22Rv1 (cell line): ENCODE results near the gene TUBB2B.

Experiments
- H3K27ac ChIP-seq: fragments of 450-650 bp; 2 replicates; pipeline ENCODE4 v1.5.1; 2017
- ZFX ChIP-seq: fragments of 450-650 bp; IDR thresholded peaks from 2 replicates; pipeline ENCODE4 v1.6.1; 2017; ENCODE audit warnings: antibody characterized with exemption, borderline replicate concordance
- TF ChIP-seq, protein P1 (sequence below): fragments of 450-650 bp; IDR thresholded peaks from 2 replicates; pipeline ENCODE4 v1.5.1; 2017; ENCODE audit warnings: mild to moderate bottlenecking

TUBB2B gene

DNA sequence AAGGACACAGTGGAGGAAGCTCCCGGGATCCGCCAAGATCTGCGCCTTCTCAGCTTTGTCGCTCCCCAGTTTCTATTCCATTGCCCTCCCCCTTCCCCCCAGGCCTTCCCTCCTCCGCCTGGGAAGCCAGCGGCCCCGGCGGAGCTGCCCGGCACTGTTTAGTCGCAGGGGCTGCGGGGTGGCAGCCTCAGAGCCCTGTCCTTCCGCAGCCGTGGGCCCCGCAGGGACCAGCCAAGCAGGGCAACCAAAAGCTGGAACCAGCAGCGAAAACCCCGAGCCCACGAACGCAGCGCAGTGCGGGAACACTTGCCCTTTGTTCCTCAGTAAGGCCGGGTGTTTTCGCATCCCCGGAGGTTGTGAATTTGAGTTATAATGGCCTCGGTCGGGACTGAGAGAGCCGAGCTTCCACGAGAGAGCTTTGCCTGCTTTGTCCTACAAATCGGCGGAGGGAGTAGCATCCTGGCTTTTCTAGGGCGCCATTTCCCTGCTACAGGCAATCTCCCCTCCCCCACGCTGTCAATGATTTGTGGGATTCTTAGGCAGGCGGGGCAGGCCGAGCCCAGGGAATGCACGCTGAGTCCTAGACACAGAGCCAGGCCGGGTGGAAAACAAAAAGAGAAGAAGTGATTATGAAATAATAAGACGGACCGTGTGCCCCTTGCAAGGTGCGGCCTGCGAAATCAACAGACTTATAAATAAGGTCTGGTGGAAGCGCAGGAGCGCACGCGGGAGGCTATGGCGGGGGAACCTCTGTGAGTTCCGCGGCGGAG, 4.0 kb upstream of the TUBB2B start:
- no peak for TF ChIP-seq ZFX
- TF ChIP-seq, protein P1, sequence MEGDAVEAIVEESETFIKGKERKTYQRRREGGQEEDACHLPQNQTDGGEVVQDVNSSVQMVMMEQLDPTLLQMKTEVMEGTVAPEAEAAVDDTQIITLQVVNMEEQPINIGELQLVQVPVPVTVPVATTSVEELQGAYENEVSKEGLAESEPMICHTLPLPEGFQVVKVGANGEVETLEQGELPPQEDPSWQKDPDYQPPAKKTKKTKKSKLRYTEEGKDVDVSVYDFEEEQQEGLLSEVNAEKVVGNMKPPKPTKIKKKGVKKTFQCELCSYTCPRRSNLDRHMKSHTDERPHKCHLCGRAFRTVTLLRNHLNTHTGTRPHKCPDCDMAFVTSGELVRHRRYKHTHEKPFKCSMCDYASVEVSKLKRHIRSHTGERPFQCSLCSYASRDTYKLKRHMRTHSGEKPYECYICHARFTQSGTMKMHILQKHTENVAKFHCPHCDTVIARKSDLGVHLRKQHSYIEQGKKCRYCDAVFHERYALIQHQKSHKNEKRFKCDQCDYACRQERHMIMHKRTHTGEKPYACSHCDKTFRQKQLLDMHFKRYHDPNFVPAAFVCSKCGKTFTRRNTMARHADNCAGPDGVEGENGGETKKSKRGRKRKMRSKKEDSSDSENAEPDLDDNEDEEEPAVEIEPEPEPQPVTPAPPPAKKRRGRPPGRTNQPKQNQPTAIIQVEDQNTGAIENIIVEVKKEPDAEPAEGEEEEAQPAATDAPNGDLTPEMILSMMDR: no peak
- peak overlapping the region; percentile 46; the same call in 1 of the 2 replicates for H3K27ac ChIP-seq

DNA sequence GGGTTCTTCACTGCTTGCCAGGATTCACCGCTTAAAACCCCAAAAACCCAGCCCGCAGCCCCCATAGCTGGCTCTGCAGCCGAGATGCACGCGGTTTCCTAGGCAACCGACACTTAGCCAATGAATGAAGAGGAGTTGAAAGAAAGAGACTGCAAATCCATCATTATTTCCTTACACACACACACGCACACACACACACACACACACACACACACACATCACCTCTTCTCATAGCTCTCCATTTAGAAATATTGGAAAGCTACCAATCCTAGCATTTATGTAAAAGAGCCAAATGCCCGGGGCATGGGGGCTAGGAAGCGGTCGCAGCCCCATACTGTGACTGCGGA, 3.4 kb upstream of the TUBB2B start:
- peak overlapping the region; percentile 46; the same call in 1 of the 2 replicates for H3K27ac ChIP-seq
- TF ChIP-seq, protein P1: no peak
- TF ChIP-seq ZFX: no peak

DNA sequence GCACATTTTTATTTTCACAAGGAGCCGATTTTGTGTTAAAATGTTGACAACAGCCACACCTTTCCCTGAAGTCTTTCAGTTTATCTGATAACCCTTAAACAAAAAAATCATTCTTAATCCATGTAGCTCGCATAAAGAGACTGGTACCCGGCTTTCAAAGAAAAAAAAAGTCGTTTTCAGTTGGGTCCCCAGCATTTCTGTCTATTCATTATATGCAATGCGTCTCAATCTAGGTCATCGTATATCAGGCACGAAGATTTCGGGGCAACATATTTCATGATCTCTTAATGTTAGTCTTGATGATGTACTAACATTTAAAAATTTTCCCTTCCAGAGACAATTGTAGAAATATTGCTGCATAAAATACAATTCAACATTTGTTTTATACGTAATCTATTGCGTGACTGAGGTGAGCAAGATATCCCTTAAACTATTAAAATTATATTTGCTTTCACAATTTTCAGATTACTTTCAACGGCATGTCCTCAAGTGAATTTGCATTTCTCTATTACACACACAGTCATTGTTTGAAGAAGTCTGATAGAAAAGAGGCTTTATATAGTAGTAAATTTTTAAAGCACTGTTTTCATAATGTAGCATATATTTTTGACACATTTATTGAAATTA, 2.9 kb upstream of the TUBB2B start:
- TF ChIP-seq, protein P1: no peak
- TF ChIP-seq ZFX: no peak
- H3K27ac ChIP-seq: no peak overlapping the region

DNA sequence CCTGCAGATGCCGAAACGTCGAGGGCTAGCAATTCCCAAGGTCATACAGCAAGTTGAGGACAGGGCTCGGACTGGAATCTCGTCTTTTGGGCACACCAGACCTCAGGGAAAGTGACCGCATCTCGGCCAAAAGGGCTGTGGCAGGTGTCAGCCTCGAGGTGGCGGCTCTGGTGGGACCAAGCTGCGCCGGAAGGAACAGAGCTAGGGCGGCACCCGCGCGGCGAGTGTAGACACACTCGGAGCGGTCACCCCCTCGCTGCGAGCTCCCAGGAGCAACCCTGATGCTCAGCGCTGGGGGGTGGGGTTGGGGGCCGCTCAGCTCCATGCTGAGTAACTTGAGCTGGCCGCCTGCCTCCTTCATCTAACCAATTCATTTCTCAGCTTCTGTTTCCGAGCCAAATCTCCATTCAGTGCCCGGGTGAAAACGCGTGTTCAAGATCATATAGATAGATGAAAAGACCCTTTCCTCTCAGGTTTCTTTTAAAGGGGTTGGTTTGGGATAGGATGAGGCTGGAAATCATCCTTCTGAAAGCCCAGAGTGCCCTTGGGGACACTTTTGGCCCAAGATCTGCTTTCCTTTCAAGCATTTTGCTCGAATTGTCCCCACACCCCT, 2.2 kb upstream of the TUBB2B start:
- TF ChIP-seq, protein P1: peak; percentile 22; the same call in 1 of the 2 replicates
- TF ChIP-seq ZFX: no peak
- no peak overlapping the region for H3K27ac ChIP-seq

DNA sequence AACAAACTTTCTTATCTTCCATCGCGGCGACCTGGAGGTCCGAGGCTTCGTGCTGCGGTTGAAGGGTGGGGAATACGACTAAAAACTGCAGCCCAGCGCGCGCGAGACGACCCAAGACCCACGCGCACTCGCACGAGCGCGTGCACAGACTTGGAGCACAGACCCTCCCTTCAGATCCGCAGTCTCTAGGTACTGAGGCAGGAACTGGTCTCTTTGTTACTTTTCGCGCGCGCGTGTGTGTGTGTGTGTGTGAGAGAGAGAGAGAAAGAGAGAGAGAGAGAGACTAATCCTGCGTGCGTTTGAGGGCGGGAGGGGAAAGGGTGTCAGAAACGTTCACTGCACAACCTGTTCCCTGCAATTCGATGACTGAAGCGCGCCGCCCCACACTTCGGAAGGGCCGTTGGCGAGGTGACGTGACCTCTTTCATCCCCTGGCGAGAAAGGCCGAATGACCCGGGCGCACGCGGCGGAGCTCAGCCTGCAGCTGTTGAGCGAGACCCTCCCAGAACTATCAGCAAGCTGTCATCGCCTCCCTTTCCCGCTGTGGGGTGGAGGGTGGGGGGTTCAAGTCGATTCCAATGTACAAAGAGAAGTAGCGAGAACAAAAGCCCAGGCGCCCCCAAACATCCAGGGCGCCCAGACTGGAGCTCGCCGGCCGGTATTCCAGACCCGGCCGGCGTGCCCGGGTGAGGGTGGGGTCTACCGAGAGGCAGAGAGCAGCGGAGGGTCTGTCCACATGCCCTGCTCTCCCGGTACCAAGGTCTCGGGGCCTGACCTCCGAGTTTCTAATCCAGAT, 1.5 kb upstream of the TUBB2B start:
- no peak overlapping the region for H3K27ac ChIP-seq
- no peak for TF ChIP-seq ZFX
- TF ChIP-seq, protein P1: no peak

DNA sequence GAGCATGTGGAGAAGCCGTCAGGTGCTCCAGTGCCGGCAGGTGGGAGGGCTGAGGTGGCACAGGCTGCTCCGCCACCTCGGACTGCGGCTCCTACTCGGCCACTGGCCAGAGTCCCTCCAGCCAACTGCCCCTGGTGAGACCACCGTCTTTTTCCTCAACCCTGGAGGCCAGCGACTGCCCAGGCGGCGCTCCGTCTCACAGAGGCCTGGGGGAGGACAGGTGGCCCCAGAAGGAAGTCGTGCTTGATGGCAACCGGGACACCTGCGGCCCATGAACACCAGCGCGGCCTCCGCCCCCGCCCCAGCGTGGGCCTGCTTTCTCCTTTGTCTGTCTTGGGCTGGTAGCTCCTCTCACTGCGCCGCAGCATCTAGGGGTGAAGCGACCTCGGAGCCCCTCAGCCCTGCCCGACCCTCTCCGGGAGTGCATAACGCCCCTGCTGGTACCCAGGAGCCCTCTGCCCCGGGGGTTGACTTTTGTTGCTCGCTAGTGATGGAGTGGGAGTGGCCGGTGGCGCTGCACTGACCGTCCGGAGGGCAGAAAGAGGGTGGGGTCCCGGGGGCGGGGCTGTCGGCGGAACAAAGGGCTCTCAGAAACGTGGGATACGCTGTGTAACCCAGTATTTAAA, 706 bp upstream of the TUBB2B start:
- TF ChIP-seq, protein P1: no peak
- TF ChIP-seq ZFX: no peak
- peak overlapping the region; percentile 29; the same call in 1 of the 2 replicates for H3K27ac ChIP-seq
